ENCODE results near the gene CLRN1. TPM values are rescaled to one million over a fixed set of nuclear protein-coding genes. Genes with fewer than 3 reads are reported as not detected.

Gene CLRN1
- total and polyA plus RNA-seq, 2 experiments from 2014 or later, result not detected

DNA sequence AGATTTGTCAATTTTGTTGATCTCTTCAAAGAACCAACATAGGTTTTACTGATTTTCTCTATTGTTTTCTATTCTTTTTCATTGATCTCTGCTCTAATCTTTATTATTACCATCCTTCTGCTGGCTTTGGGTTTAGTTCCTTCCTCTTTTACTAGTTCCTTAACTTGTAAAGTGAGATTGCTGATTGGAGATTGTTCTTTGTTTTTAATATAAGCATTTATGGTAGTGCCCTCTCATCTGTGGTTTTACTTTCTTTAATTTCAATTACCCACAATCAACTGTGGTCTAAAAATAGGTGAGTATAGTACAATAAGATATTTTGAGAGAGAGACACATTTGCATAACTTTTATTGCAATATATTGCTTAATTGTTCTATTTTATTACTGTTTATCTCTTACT is 13.2 kb upstream of the CLRN1 start:
- Histone ChIP-seq H2AFZ (no peak overlapping the region), H3K4me1 (ENCODE audit: insufficient read depth) (no peaks in the 10 kb centered on the region), H3K4me3 (no peak overlapping the region), H3K9me3 (ENCODE audit: low read depth) (no peaks in the 10 kb centered on the region), H4K20me1 (ENCODE audit: insufficient read depth, poor library complexity, severe bottlenecking) (no peaks in the 10 kb centered on the region), H3K9me2 (replicated peaks; ENCODE audit: insufficient read depth) (peaks cover 2% of the 10 kb centered on the region), H3K79me2 (no peaks in the 10 kb centered on the region), H3K36me3 (replicated peaks; ENCODE audit: insufficient read depth, low read depth) (no peaks in the 10 kb centered on the region), H3K27me3 (peaks cover 3% of the 10 kb centered on the region), H3K27ac (no peak overlapping the region), H3K4me2 (no peak overlapping the region)
- no peak for DNase-seq (ENCODE audit: low spot score)
- TF ChIP-seq EZH2phosphoT487 (IDR thresholded peaks at IDR 0.05; ENCODE audit: low read depth, severe bottlenecking, unreplicated experiment) (no peak), EZH2 (IDR thresholded peaks at IDR 0.05; ENCODE audit: borderline replicate concordance) (no peak)
- TF ChIP-seq, protein P1, sequence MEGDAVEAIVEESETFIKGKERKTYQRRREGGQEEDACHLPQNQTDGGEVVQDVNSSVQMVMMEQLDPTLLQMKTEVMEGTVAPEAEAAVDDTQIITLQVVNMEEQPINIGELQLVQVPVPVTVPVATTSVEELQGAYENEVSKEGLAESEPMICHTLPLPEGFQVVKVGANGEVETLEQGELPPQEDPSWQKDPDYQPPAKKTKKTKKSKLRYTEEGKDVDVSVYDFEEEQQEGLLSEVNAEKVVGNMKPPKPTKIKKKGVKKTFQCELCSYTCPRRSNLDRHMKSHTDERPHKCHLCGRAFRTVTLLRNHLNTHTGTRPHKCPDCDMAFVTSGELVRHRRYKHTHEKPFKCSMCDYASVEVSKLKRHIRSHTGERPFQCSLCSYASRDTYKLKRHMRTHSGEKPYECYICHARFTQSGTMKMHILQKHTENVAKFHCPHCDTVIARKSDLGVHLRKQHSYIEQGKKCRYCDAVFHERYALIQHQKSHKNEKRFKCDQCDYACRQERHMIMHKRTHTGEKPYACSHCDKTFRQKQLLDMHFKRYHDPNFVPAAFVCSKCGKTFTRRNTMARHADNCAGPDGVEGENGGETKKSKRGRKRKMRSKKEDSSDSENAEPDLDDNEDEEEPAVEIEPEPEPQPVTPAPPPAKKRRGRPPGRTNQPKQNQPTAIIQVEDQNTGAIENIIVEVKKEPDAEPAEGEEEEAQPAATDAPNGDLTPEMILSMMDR (IDR thresholded peaks at IDR 0.05; ENCODE audit: poor library complexity), result no peak

DNA sequence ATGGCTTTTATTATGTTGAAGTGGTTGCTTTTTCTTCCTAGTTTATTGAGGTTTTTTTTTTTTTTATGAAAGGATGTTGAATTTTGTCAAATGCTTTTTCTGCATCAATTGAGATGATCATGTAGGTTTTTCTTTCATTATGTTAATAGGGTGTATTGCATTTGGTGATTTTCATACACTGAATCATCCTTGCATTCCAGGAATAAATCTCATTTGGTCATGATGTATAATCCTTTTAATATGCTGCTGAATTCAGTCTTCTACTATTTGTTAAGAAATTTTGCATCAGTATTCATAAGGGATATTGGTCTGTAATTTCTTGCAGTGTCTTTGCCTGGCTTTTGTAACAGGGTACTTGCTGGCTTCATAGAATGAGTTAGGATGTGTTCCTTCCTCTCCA is 11.5 kb upstream of the CLRN1 start:
- no peaks in the 10 kb centered on the region for H3K79me2 ChIP-seq
- no peaks in the 10 kb centered on the region for H3K4me1 ChIP-seq (ENCODE audit: insufficient read depth)
- no peak overlapping the region for H3K27ac ChIP-seq
- H3K4me2 ChIP-seq, result no peak overlapping the region
- no peaks in the 10 kb centered on the region for H3K27me3 ChIP-seq
- no peak overlapping the region for H2AFZ ChIP-seq
- H3K9me2 ChIP-seq (replicated peaks; ENCODE audit: insufficient read depth), result peaks cover 4% of the 10 kb centered on the region
- H3K9me3 ChIP-seq (ENCODE audit: low read depth), result no peaks in the 10 kb centered on the region
- H3K36me3 ChIP-seq (replicated peaks; ENCODE audit: insufficient read depth, low read depth), result no peaks in the 10 kb centered on the region
- DNase-seq (ENCODE audit: low spot score), result no peak
- no peak overlapping the region for H3K4me3 ChIP-seq
- TF ChIP-seq, protein P1 (IDR thresholded peaks at IDR 0.05; ENCODE audit: poor library complexity), result no peak
- no peak for TF ChIP-seq EZH2 (IDR thresholded peaks at IDR 0.05; ENCODE audit: borderline replicate concordance)
- no peak for TF ChIP-seq EZH2phosphoT487 (IDR thresholded peaks at IDR 0.05; ENCODE audit: low read depth, severe bottlenecking, unreplicated experiment)
- no peaks in the 10 kb centered on the region for H4K20me1 ChIP-seq (ENCODE audit: insufficient read depth, poor library complexity, severe bottlenecking)

DNA sequence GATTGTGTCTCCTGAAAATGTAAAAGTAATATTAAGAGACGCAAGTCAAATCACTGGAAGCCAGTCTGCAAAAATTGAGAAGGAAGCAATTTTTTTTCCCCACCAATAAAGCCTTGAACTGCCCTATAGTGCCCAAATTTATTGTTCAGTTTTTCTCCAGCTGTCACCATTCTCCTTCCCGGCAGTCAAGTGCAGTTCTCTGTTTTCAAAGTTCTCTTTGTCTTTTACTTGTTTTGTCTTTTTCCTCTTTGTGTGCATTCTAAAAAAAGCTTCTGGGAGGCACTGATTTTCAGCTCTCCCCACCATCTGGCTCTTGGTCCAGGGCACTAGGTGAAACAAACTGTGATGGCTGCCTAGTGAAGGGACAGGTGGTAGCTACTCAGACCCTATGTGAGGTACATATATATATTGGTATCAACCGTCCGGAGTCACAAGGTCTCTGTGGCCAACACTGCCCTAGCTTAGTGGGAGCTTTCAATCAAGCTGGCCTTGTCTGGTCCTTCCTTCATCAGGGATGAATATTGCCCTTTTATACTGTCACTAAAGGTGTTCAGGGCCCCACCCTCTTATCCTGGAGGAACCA is 6.1 kb upstream of the CLRN1 start:
- no peak overlapping the region for H2AFZ ChIP-seq

More for the DNA sequence above, 6.1 kb upstream of the CLRN1 start:
- H3K9me3 ChIP-seq (ENCODE audit: low read depth), result no peaks in the 10 kb centered on the region
- H3K27me3 ChIP-seq, result no peaks in the 10 kb centered on the region
- no peaks in the 10 kb centered on the region for H3K4me1 ChIP-seq (ENCODE audit: insufficient read depth)
- no peaks in the 10 kb centered on the region for H4K20me1 ChIP-seq (ENCODE audit: insufficient read depth, poor library complexity, severe bottlenecking)
- no peak overlapping the region for H3K27ac ChIP-seq
- no peaks in the 10 kb centered on the region for H3K36me3 ChIP-seq (replicated peaks; ENCODE audit: insufficient read depth, low read depth)
- H3K4me3 ChIP-seq, result no peak overlapping the region
- TF ChIP-seq, protein P1 (IDR thresholded peaks at IDR 0.05; ENCODE audit: poor library complexity), result no peak
- TF ChIP-seq EZH2phosphoT487 (IDR thresholded peaks at IDR 0.05; ENCODE audit: low read depth, severe bottlenecking, unreplicated experiment) (no peak), EZH2 (IDR thresholded peaks at IDR 0.05; ENCODE audit: borderline replicate concordance) (no peak)
- H3K4me2 ChIP-seq, result no peak overlapping the region
- H3K9me2 ChIP-seq (replicated peaks; ENCODE audit: insufficient read depth), result peaks cover 4% of the 10 kb centered on the region
- DNase-seq (ENCODE audit: low spot score), result no peak
- no peaks in the 10 kb centered on the region for H3K79me2 ChIP-seq
- 95% methylated on average over 4 of the region's 4 CpGs for WGBS (ENCODE audit: low lambda C conversion rate, missing lambda C conversion rate)

Measured in hepatocyte (in vitro differentiated cells).